MCF 10A (cell line): ENCODE results near the gene SH3D19. TPM values are rescaled to one million over a fixed set of nuclear protein-coding genes. Genes with fewer than 3 reads are reported as not detected.
A peak's percentile ranks its signal among the peaks of the same experiment; 100 is the strongest.

Experiments
- BruUV-seq: library from RNA; stranded (reverse); fragments of 400-500 nt; replicated peaks from 2 replicates; lab custom pipeline; 2021; lab: Mats Ljungman, UMichigan
- CTCF ChIA-PET: fragments of 300-600 bp; sonication (Branson Sonifier 250); formaldehyde crosslinking; extraction: SDS; loops from one replicate; lab custom pipeline; 2021; ENCODE audit warnings: antibody characterized with exemption, inconsistent platforms; lab: Yijun Ruan, JAX
- POLR2A ChIA-PET: fragments of 300-600, 350-650 bp; sonication (Branson Sonifier 250); formaldehyde crosslinking; extraction: SDS; loops from one replicate; lab custom pipeline; 2020; ENCODE audit warnings: antibody characterized with exemption, inconsistent platforms; lab: Yijun Ruan, JAX
- DNase-seq: peaks from one replicate; pipeline ENCODE4 v3.0.0-alpha.2; 2018; ENCODE audit not compliant: unreplicated experiment
- H3K27ac Mint-ChIP-seq: one replicate; pipeline ENCODE4 v1.8.0; 2022; ENCODE audit warnings: mild to moderate bottlenecking, low read depth, mixed read lengths; ENCODE audit not compliant: unreplicated experiment
- H3K27me3 Mint-ChIP-seq: one replicate; pipeline ENCODE4 v1.8.0; 2022; ENCODE audit warnings: mixed read lengths; ENCODE audit not compliant: insufficient read depth, unreplicated experiment
- H3K36me3 Mint-ChIP-seq: one replicate; pipeline ENCODE4 v1.8.0; 2022; ENCODE audit warnings: mild to moderate bottlenecking, moderate library complexity, mixed read lengths; ENCODE audit not compliant: insufficient read depth, unreplicated experiment
- H3K4me1 Mint-ChIP-seq: one replicate; pipeline ENCODE4 v1.8.0; 2022; ENCODE audit warnings: mixed read lengths; ENCODE audit not compliant: insufficient read depth, unreplicated experiment
- H3K4me3 Mint-ChIP-seq: one replicate; pipeline ENCODE4 v1.8.0; 2022; ENCODE audit warnings: mild to moderate bottlenecking, moderate library complexity, mixed read lengths; ENCODE audit not compliant: unreplicated experiment
- H3K9me3 Mint-ChIP-seq: one replicate; pipeline ENCODE4 v1.8.0; 2022; ENCODE audit warnings: mixed read lengths; ENCODE audit not compliant: unreplicated experiment
- intact Hi-C: fragments of 100-400 bp; cut with micrococcal nuclease; formaldehyde crosslinking; loops from 2 replicates; pipeline ENCODE4 v1.14.1; 2022
- total RNA-seq: library from RNA; stranded (reverse); gene quantifications from 2 replicates; pipeline ENCODE4 v1.2.3, GENCODE V29; 2022
- TF ChIP-seq, protein P1 (sequence below): fragments of 200-600 bp; IDR thresholded peaks from one replicate; pipeline ENCODE4 v1.8.0; 2022; ENCODE audit warnings: antibody characterized with exemption, mild to moderate bottlenecking; ENCODE audit not compliant: unreplicated experiment

The SH3D19 gene
- total RNA-seq, 1 experiment from 2014 or later: 51.3 TPM

DNA sequence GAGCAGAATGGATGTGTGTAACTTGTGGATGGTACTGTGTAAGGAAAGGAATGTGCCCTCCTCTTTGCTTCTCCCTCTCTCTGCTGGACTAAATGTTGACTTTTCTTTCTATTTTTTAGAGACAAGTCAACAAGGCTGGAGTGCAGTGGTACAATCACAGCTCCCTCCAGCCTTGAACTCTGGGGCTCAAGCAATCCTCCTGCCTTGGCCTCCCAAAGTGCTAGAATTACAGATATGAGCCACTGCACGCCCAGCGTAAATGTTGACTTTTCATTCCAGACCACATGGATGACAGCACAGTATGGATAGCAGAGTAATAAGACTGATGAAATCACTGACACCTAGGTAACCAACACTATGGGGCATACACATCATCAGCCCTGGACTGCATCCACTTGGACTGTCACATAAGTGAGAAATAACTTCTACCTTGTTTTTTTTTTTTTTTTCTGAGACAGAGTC is 231.1 kb downstream of the SH3D19 start:
- Mint-ChIP-seq H3K4me1 (no peaks in the 10 kb centered on the region), H3K9me3 (no peaks in the 10 kb centered on the region), H3K27ac (no peak overlapping the region), H3K4me3 (no peak overlapping the region), H3K27me3 (no peaks in the 10 kb centered on the region), H3K36me3 (peaks cover 2% of the 10 kb centered on the region)
- CTCF ChIA-PET: no interaction called here
- intact Hi-C loops: no loop called here
- no peak for DNase-seq
- POLR2A ChIA-PET: no interaction called here
- no TSS peak for BruUV-seq
- TF ChIP-seq, protein P1, sequence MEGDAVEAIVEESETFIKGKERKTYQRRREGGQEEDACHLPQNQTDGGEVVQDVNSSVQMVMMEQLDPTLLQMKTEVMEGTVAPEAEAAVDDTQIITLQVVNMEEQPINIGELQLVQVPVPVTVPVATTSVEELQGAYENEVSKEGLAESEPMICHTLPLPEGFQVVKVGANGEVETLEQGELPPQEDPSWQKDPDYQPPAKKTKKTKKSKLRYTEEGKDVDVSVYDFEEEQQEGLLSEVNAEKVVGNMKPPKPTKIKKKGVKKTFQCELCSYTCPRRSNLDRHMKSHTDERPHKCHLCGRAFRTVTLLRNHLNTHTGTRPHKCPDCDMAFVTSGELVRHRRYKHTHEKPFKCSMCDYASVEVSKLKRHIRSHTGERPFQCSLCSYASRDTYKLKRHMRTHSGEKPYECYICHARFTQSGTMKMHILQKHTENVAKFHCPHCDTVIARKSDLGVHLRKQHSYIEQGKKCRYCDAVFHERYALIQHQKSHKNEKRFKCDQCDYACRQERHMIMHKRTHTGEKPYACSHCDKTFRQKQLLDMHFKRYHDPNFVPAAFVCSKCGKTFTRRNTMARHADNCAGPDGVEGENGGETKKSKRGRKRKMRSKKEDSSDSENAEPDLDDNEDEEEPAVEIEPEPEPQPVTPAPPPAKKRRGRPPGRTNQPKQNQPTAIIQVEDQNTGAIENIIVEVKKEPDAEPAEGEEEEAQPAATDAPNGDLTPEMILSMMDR: no peak

DNA sequence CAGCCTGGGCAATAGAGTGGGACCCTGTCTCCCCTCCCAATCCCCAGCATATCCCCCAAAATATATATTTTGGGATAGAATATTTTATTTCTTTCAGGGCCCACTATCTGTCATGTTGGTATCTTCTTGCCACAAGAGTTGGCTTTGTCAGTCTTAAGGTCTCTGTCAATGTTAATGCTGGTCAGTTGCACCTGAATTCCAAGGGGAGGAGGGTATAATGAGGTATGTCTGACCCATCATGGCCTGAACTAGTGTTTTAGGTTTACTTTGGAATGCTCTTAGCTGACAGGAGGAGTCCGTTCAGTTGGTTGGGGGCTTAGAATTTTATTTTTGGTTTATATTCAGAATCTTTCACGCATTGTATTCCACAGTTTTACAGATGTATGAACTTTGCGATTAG is 232.2 kb downstream of the SH3D19 start:
- CTCF ChIA-PET: no interaction called here

DNA sequence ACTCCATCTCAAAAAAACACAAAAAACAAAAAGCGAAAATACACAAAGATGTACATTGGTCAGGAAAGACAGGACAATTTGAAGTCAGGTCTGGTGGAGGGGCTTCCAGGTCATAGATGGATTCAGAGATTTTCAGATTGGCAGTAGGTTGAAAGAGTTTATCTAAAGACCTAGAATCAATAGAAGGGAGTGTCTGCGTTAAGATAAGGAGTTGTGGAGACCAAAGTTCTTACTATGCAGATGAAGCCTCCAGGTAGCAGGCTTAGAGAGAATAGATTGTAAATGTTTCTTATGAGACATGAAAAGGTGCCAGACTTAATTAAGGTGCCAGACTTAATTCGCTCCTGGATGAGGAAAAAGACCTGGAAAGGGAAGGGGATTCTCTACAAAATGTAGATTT is 232.9 kb downstream of the SH3D19 start:
- Mint-ChIP-seq H3K27ac (no peak overlapping the region), H3K9me3 (no peaks in the 10 kb centered on the region), H3K36me3 (no peaks in the 10 kb centered on the region), H3K4me3 (no peak overlapping the region), H3K4me1 (no peaks in the 10 kb centered on the region), H3K27me3 (no peaks in the 10 kb centered on the region)
- TF ChIP-seq, protein P1: no peak
- CTCF ChIA-PET: no interaction called here
- POLR2A ChIA-PET: no interaction called here
- no peak for DNase-seq
- intact Hi-C loops: no loop called here
- no TSS peak for BruUV-seq

More for the DNA sequence above, 232.2 kb downstream of the SH3D19 start:
- Mint-ChIP-seq H3K9me3 (no peaks in the 10 kb centered on the region), H3K36me3 (no peaks in the 10 kb centered on the region), H3K4me1 (no peaks in the 10 kb centered on the region), H3K4me3 (no peak overlapping the region), H3K27ac (no peak overlapping the region), H3K27me3 (no peaks in the 10 kb centered on the region)
- POLR2A ChIA-PET: no interaction called here
- no TSS peak for BruUV-seq
- TF ChIP-seq, protein P1: no peak
- no peak for DNase-seq
- intact Hi-C loops: no loop called here

DNA sequence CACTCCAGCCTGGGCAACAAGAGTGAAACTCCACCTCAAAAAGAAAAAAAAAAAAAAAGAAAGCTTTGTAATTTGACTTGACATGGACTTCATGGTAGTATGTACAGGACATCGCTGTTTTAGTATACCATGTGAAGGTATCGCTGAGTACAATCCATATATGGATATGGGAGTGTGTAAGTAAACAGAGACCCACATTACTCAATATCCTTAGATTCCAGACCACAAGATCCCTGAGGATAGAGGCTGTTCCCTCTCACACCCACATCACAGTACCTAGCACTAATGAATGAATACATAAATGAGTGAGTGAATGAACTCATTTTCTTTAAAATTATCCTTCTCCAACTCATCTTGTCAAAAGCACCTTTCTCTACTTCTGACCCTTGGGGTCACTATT is 234.4 kb downstream of the SH3D19 start:
- no peak overlapping the region for H3K27ac Mint-ChIP-seq
- no peaks in the 10 kb centered on the region for H3K27me3 Mint-ChIP-seq
- intact Hi-C loops: no loop called here
- no peaks in the 10 kb centered on the region for H3K9me3 Mint-ChIP-seq
- TF ChIP-seq, protein P1: no peak
- no TSS peak for BruUV-seq
- ChIA-PET POLR2A (interaction anchor here (0.9 to 1.3 kb wide), 3 partner anchors 8 to 18 kb away, joined by 3 to 4 read pairs (median 3); partner anchors contain the start of gene RPS3A), CTCF (no interaction called here)
- H3K4me1 Mint-ChIP-seq: no peaks in the 10 kb centered on the region
- peak; percentile 61 for DNase-seq
- no peak overlapping the region for H3K4me3 Mint-ChIP-seq
- no peaks in the 10 kb centered on the region for H3K36me3 Mint-ChIP-seq
